ENCODE measurements around the gene SETBP1. TPM values are rescaled to one million over a fixed set of nuclear protein-coding genes. Genes with fewer than 3 reads are reported as not detected.

Gene SETBP1
- total and polyA plus RNA-seq, 4 donors = 1.3 to 85.0 (median 24.1) TPM

GRCh38 chr18:44683556-44683955 is 2.9 kb downstream of the SETBP1 start:
- intact Hi-C loops (cut with DNase I) = loop anchor here (5.0 to 10.0 kb wide), 8 partner anchors 59 to 561 kb away; no protein-coding TSS in a partner anchor
- no peak for ATAC-seq (ENCODE audit: low FRiP score)
- H3K4me3 ChIP-seq (ENCODE audit: low read length in 2 of 2) = no peak overlapping the region

GRCh38 chr18:44685296-44685695 is 4.6 kb downstream of the SETBP1 start:
- ATAC-seq (ENCODE audit: low FRiP score) = no peak

More at GRCh38 chr18:44683556-44683955, 2.9 kb downstream of the SETBP1 start:
- no peaks in the 10 kb centered on the region for H3K9me3 ChIP-seq (ENCODE audit: control insufficient read depth, low read length)
- peak overlapping the region in 1 of 2 donors; percentile 51 for H3K27ac ChIP-seq (ENCODE audit: low read depth in 1 of 2, low read length in 2 of 2)
- peaks cover 0 to 3% of the 10 kb centered on the region in 2 donors for H3K4me1 ChIP-seq (ENCODE audit: control insufficient read depth in 1 of 2, insufficient read depth in 2 of 2, low read length in 2 of 2)
- no peak for DNase-seq
- H3K27me3 ChIP-seq (ENCODE audit: control insufficient read depth in 1 of 2, insufficient read depth in 2 of 2, low read length in 1 of 2) = no peaks in the 10 kb centered on the region
- no peaks in the 10 kb centered on the region for H3K36me3 ChIP-seq (ENCODE audit: control insufficient read depth in 1 of 2, insufficient read depth in 2 of 2, low read length in 1 of 2)

GRCh38 chr18:44686156-44686555 is 5.5 kb downstream of the SETBP1 start:
- H3K27ac ChIP-seq (ENCODE audit: low read depth in 1 of 2, low read length in 2 of 2) = no peak overlapping the region
- H3K36me3 ChIP-seq (ENCODE audit: control insufficient read depth in 1 of 2, insufficient read depth in 2 of 2, low read length in 1 of 2) = no peaks in the 10 kb centered on the region
- H3K27me3 ChIP-seq (ENCODE audit: control insufficient read depth in 1 of 2, insufficient read depth in 2 of 2, low read length in 1 of 2) = no peaks in the 10 kb centered on the region
- peaks cover 0 to 3% of the 10 kb centered on the region in 2 donors for H3K4me1 ChIP-seq (ENCODE audit: control insufficient read depth in 1 of 2, insufficient read depth in 2 of 2, low read length in 2 of 2)
- intact Hi-C loops (cut with DNase I) = loop anchor here in 1 of 2 donors (10.0 kb wide), 3 partner anchors 229 to 559 kb away; no protein-coding TSS in a partner anchor
- no peaks in the 10 kb centered on the region for H3K9me3 ChIP-seq (ENCODE audit: control insufficient read depth, low read length)
- 91% methylated on average over 1 of the region's 1 CpG for WGBS, 2 donors
- DNase-seq (no peak), ATAC-seq (ENCODE audit: low FRiP score) (no peak)
- H3K4me3 ChIP-seq (ENCODE audit: low read length in 2 of 2) = no peak overlapping the region

More at GRCh38 chr18:44685296-44685695, 4.6 kb downstream of the SETBP1 start:
- no peaks in the 10 kb centered on the region for H3K9me3 ChIP-seq (ENCODE audit: control insufficient read depth, low read length)
- peaks cover 0 to 3% of the 10 kb centered on the region in 2 donors for H3K4me1 ChIP-seq (ENCODE audit: control insufficient read depth in 1 of 2, insufficient read depth in 2 of 2, low read length in 2 of 2)
- H3K36me3 ChIP-seq (ENCODE audit: control insufficient read depth in 1 of 2, insufficient read depth in 2 of 2, low read length in 1 of 2) = no peaks in the 10 kb centered on the region
- H3K4me3 ChIP-seq (ENCODE audit: low read length in 2 of 2) = no peak overlapping the region
- H3K27me3 ChIP-seq (ENCODE audit: control insufficient read depth in 1 of 2, insufficient read depth in 2 of 2, low read length in 1 of 2) = no peaks in the 10 kb centered on the region
- intact Hi-C loops (cut with DNase I) = loop anchor here in 1 of 2 donors (10.0 kb wide), 3 partner anchors 230 to 560 kb away; no protein-coding TSS in a partner anchor
- no peak for DNase-seq
- WGBS, 2 donors = 93 to 96% methylated on average over 6 of the region's 6 CpGs
- H3K27ac ChIP-seq (ENCODE audit: low read depth in 1 of 2, low read length in 2 of 2) = no peak overlapping the region

GRCh38 chr18:44687421-44687820 is 6.7 kb downstream of the SETBP1 start:
- no peaks in the 10 kb centered on the region for H3K27me3 ChIP-seq (ENCODE audit: control insufficient read depth in 1 of 2, insufficient read depth in 2 of 2, low read length in 1 of 2)
- H3K4me1 ChIP-seq (ENCODE audit: control insufficient read depth in 1 of 2, insufficient read depth in 2 of 2, low read length in 2 of 2) = peaks cover 0 to 2% of the 10 kb centered on the region in 2 donors
- no peak for ATAC-seq (ENCODE audit: low FRiP score)
- H3K36me3 ChIP-seq (ENCODE audit: control insufficient read depth in 1 of 2, insufficient read depth in 2 of 2, low read length in 1 of 2) = no peaks in the 10 kb centered on the region
- no peak overlapping the region for H3K4me3 ChIP-seq (ENCODE audit: low read length in 2 of 2)
- no peaks in the 10 kb centered on the region for H3K9me3 ChIP-seq (ENCODE audit: control insufficient read depth, low read length)
- no peak for DNase-seq
- intact Hi-C loops (cut with DNase I) = loop anchor here in 1 of 2 donors (10.0 kb wide), 3 partner anchors 227 to 557 kb away; no protein-coding TSS in a partner anchor
- no peak overlapping the region for H3K27ac ChIP-seq (ENCODE audit: low read depth in 1 of 2, low read length in 2 of 2)

GRCh38 chr18:44689736-44690135 is 9.0 kb downstream of the SETBP1 start:
- no peaks in the 10 kb centered on the region for H3K9me3 ChIP-seq (ENCODE audit: control insufficient read depth, low read length)
- intact Hi-C loops (cut with DNase I) = loop anchor here in 1 of 2 donors (10.0 kb wide), 3 partner anchors 225 to 555 kb away; no protein-coding TSS in a partner anchor
- no peaks in the 10 kb centered on the region for H3K27me3 ChIP-seq (ENCODE audit: control insufficient read depth in 1 of 2, insufficient read depth in 2 of 2, low read length in 1 of 2)
- H3K36me3 ChIP-seq (ENCODE audit: control insufficient read depth in 1 of 2, insufficient read depth in 2 of 2, low read length in 1 of 2) = no peaks in the 10 kb centered on the region
- H3K4me1 ChIP-seq (ENCODE audit: control insufficient read depth in 1 of 2, insufficient read depth in 2 of 2, low read length in 2 of 2) = no peaks in the 10 kb centered on the region
- 98% methylated on average over 3 of the region's 3 CpGs for WGBS, 2 donors
- no peak overlapping the region for H3K27ac ChIP-seq (ENCODE audit: low read depth in 1 of 2, low read length in 2 of 2)
- DNase-seq = no peak
- no peak overlapping the region for H3K4me3 ChIP-seq (ENCODE audit: low read length in 2 of 2)
- ATAC-seq (ENCODE audit: low FRiP score) = no peak

GRCh38 chr18:44691148-44691925 is 10.6 kb downstream of the SETBP1 start:
- Histone ChIP-seq H3K36me3 (ENCODE audit: control insufficient read depth in 1 of 2, insufficient read depth in 2 of 2, low read length in 1 of 2) (no peaks in the 10 kb centered on the region), H3K4me1 (ENCODE audit: control insufficient read depth in 1 of 2, insufficient read depth in 2 of 2, low read length in 2 of 2) (peaks cover 3% of the 10 kb centered on the region in 2 donors), H3K4me3 (ENCODE audit: low read length in 2 of 2) (no peak overlapping the region), H3K27me3 (ENCODE audit: control insufficient read depth in 1 of 2, insufficient read depth in 2 of 2, low read length in 1 of 2) (no peaks in the 10 kb centered on the region), H3K9me3 (ENCODE audit: control insufficient read depth, low read length) (no peaks in the 10 kb centered on the region), H3K27ac (ENCODE audit: low read depth in 1 of 2, low read length in 2 of 2) (no peak overlapping the region)
- ATAC-seq (ENCODE audit: low FRiP score) (no peak), DNase-seq (no peak)
- WGBS, 2 donors = 91 to 93% methylated on average over 4 of the region's 4 CpGs
- intact Hi-C loops (cut with DNase I) = no loop called here

GRCh38 chr18:44693030-44693784 is 12.5 kb downstream of the SETBP1 start:
- intact Hi-C loops (cut with DNase I) = no loop called here
- H3K4me1 ChIP-seq (ENCODE audit: control insufficient read depth in 1 of 2, insufficient read depth in 2 of 2, low read length in 2 of 2) = peaks cover 4 to 6% of the 10 kb centered on the region in 2 donors
- no peak overlapping the region for H3K27ac ChIP-seq (ENCODE audit: low read depth in 1 of 2, low read length in 2 of 2)
- 93 to 94% methylated on average over 4 of the region's 4 CpGs for WGBS, 2 donors
- ATAC-seq (ENCODE audit: low FRiP score) (no peak), DNase-seq (no peak)
- no peak overlapping the region for H3K4me3 ChIP-seq (ENCODE audit: low read length in 2 of 2)
- no peaks in the 10 kb centered on the region for H3K9me3 ChIP-seq (ENCODE audit: control insufficient read depth, low read length)
- no peaks in the 10 kb centered on the region for H3K36me3 ChIP-seq (ENCODE audit: control insufficient read depth in 1 of 2, insufficient read depth in 2 of 2, low read length in 1 of 2)
- H3K27me3 ChIP-seq (ENCODE audit: control insufficient read depth in 1 of 2, insufficient read depth in 2 of 2, low read length in 1 of 2) = no peaks in the 10 kb centered on the region

- Histone ChIP-seq H3K36me3 (ENCODE audit: control insufficient read depth in 1 of 2, insufficient read depth in 2 of 2, low read length in 1 of 2) (no peaks in the 10 kb centered on the region), H3K9me3 (ENCODE audit: control insufficient read depth, low read length) (no peaks in the 10 kb centered on the region), H3K27me3 (ENCODE audit: control insufficient read depth in 1 of 2, insufficient read depth in 2 of 2, low read length in 1 of 2) (no peaks in the 10 kb centered on the region), H3K4me3 (ENCODE audit: low read length in 2 of 2) (no peak overlapping the region), H3K27ac (ENCODE audit: low read depth in 1 of 2, low read length in 2 of 2) (no peak overlapping the region), H3K4me1 (ENCODE audit: control insufficient read depth in 1 of 2, insufficient read depth in 2 of 2, low read length in 2 of 2) (peaks cover 4 to 6% of the 10 kb centered on the region in 2 donors)
- DNase-seq = no peak
- intact Hi-C loops (cut with DNase I) = no loop called here
- 60 to 74% methylated on average over 4 of the region's 4 CpGs for WGBS, 2 donors
- no peak for ATAC-seq (ENCODE audit: low FRiP score)
Observed at GRCh38 chr18:44695503-44695902, 14.8 kb downstream of the SETBP1 start.
